Thyroid gland (tissue), 4 donors: ENCODE data around the gene FBN2.

ENCODE experiments used
- POLR2A ChIP-seq, 2 donors: fragments of 450-650 bp; IDR thresholded peaks; one replicate each; pipeline ENCODE4 v1.6.1; 2017; ENCODE audit warnings: antibody characterized with exemption in 2 of 2, mild to moderate bottlenecking in 2 of 2, moderate library complexity in 1 of 2
- TF ChIP-seq, protein P1 (sequence below), 6 experiments: fragments of 200-600 bp in 3 of 6; fragments of 450-650 bp in 3 of 6; sonication (generic) in 3 of 6; IDR thresholded peaks; one replicate each; pipeline ENCODE4 v1.5.1; 2016 to 2019; ENCODE audit warnings: antibody characterized with exemption in 6 of 6, mild to moderate bottlenecking in 2 of 6, inconsistent platforms in 1 of 6, moderate library complexity in 1 of 6

- TF ChIP-seq, protein P1, sequence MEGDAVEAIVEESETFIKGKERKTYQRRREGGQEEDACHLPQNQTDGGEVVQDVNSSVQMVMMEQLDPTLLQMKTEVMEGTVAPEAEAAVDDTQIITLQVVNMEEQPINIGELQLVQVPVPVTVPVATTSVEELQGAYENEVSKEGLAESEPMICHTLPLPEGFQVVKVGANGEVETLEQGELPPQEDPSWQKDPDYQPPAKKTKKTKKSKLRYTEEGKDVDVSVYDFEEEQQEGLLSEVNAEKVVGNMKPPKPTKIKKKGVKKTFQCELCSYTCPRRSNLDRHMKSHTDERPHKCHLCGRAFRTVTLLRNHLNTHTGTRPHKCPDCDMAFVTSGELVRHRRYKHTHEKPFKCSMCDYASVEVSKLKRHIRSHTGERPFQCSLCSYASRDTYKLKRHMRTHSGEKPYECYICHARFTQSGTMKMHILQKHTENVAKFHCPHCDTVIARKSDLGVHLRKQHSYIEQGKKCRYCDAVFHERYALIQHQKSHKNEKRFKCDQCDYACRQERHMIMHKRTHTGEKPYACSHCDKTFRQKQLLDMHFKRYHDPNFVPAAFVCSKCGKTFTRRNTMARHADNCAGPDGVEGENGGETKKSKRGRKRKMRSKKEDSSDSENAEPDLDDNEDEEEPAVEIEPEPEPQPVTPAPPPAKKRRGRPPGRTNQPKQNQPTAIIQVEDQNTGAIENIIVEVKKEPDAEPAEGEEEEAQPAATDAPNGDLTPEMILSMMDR (IDR thresholded peaks at IDR 0.05), result no peak
- TF ChIP-seq POLR2A (IDR thresholded peaks at IDR 0.05), result no peak
Observed at GRCh38 chr5:128426090-128426534, 111.9 kb downstream of the FBN2 start.
